ENCODE measurements around the gene ACTR6.

Gene ACTR6

DNA sequence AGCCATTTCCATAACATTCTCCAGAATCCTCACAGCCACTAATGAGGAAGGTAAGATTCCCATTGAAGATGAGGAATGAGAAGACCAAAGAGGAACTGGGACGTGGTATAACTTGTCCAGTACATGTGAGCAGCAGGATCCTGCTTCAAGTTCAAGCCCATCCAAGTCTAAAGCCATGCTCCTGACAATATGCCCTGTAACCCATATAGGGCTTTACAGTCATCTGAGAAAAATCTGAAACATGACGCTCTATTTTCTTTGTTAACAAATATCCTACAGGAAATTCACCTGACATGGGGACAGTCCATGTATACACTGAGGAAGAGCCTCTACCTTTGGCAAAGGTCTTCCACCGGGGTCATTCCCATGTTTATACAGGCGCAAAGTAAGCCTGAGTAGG, 3.1 kb upstream of the ACTR6 start:
- TF ChIP-seq ESRRG (CRISPR knock-in tag; IDR thresholded peaks at IDR 0.05) (no peak), ZC3H10 (CRISPR knock-in tag; IDR thresholded peaks at IDR 0.05) (no peak), ZFP30 (CRISPR knock-in tag; IDR thresholded peaks at IDR 0.05) (no peak), ZNF70 (CRISPR knock-in tag; IDR thresholded peaks at IDR 0.05) (no peak), ISL1 (CRISPR knock-in tag; IDR thresholded peaks at IDR 0.05) (no peak), TOX (CRISPR knock-in tag; IDR thresholded peaks at IDR 0.05; ENCODE audit: borderline replicate concordance) (no peak), OSR1 (CRISPR knock-in tag; IDR thresholded peaks at IDR 0.05) (no peak), CSDC2 (CRISPR knock-in tag; IDR thresholded peaks at IDR 0.05) (no peak), PPARA (CRISPR knock-in tag; IDR thresholded peaks at IDR 0.05; ENCODE audit: borderline replicate concordance) (no peak), ZNF8 (CRISPR knock-in tag; IDR thresholded peaks at IDR 0.05) (no peak), ZNF565 (CRISPR knock-in tag; conservative IDR thresholded peaks at IDR 0.05; ENCODE audit: low read depth) (no peak), BACH2 (CRISPR knock-in tag; IDR thresholded peaks at IDR 0.05; ENCODE audit: borderline replicate concordance) (no peak), GLIS3 (CRISPR knock-in tag; IDR thresholded peaks at IDR 0.05) (no peak), SNAI2 (CRISPR knock-in tag; IDR thresholded peaks at IDR 0.05) (no peak), ARNTL (CRISPR knock-in tag; IDR thresholded peaks at IDR 0.05; ENCODE audit: borderline replicate concordance, low read depth) (no peak)
- TF ChIP-seq, protein P1, sequence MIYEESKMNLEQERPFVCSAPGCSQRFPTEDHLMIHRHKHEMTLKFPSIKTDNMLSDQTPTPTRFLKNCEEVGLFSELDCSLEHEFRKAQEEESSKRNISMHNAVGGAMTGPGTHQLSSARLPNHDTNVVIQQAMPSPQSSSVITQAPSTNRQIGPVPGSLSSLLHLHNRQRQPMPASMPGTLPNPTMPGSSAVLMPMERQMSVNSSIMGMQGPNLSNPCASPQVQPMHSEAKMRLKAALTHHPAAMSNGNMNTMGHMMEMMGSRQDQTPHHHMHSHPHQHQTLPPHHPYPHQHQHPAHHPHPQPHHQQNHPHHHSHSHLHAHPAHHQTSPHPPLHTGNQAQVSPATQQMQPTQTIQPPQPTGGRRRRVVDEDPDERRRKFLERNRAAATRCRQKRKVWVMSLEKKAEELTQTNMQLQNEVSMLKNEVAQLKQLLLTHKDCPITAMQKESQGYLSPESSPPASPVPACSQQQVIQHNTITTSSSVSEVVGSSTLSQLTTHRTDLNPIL (CRISPR knock-in tag; IDR thresholded peaks at IDR 0.05; ENCODE audit: low read depth), result no peak
- TF ChIP-seq, protein P2, sequence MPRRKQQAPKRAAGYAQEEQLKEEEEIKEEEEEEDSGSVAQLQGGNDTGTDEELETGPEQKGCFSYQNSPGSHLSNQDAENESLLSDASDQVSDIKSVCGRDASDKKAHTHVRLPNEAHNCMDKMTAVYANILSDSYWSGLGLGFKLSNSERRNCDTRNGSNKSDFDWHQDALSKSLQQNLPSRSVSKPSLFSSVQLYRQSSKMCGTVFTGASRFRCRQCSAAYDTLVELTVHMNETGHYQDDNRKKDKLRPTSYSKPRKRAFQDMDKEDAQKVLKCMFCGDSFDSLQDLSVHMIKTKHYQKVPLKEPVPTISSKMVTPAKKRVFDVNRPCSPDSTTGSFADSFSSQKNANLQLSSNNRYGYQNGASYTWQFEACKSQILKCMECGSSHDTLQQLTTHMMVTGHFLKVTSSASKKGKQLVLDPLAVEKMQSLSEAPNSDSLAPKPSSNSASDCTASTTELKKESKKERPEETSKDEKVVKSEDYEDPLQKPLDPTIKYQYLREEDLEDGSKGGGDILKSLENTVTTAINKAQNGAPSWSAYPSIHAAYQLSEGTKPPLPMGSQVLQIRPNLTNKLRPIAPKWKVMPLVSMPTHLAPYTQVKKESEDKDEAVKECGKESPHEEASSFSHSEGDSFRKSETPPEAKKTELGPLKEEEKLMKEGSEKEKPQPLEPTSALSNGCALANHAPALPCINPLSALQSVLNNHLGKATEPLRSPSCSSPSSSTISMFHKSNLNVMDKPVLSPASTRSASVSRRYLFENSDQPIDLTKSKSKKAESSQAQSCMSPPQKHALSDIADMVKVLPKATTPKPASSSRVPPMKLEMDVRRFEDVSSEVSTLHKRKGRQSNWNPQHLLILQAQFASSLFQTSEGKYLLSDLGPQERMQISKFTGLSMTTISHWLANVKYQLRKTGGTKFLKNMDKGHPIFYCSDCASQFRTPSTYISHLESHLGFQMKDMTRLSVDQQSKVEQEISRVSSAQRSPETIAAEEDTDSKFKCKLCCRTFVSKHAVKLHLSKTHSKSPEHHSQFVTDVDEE (CRISPR knock-in tag; IDR thresholded peaks at IDR 0.05), result no peak
- TF ChIP-seq, protein P3, sequence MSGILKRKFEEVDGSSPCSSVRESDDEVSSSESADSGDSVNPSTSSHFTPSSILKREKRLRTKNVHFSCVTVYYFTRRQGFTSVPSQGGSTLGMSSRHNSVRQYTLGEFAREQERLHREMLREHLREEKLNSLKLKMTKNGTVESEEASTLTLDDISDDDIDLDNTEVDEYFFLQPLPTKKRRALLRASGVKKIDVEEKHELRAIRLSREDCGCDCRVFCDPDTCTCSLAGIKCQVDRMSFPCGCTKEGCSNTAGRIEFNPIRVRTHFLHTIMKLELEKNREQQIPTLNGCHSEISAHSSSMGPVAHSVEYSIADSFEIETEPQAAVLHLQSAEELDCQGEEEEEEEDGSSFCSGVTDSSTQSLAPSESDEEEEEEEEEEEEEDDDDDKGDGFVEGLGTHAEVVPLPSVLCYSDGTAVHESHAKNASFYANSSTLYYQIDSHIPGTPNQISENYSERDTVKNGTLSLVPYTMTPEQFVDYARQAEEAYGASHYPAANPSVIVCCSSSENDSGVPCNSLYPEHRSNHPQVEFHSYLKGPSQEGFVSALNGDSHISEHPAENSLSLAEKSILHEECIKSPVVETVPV (CRISPR knock-in tag; IDR thresholded peaks at IDR 0.05), result no peak
- TF ChIP-seq, protein P4, sequence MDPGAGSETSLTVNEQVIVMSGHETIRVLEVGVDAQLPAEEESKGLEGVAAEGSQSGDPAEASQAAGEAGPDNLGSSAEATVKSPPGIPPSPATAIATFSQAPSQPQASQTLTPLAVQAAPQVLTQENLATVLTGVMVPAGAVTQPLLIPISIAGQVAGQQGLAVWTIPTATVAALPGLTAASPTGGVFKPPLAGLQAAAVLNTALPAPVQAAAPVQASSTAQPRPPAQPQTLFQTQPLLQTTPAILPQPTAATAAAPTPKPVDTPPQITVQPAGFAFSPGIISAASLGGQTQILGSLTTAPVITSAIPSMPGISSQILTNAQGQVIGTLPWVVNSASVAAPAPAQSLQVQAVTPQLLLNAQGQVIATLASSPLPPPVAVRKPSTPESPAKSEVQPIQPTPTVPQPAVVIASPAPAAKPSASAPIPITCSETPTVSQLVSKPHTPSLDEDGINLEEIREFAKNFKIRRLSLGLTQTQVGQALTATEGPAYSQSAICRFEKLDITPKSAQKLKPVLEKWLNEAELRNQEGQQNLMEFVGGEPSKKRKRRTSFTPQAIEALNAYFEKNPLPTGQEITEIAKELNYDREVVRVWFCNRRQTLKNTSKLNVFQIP (CRISPR knock-in tag; IDR thresholded peaks at IDR 0.05; ENCODE audit: borderline replicate concordance, low read depth), result no peak
- TF ChIP-seq, protein P5, sequence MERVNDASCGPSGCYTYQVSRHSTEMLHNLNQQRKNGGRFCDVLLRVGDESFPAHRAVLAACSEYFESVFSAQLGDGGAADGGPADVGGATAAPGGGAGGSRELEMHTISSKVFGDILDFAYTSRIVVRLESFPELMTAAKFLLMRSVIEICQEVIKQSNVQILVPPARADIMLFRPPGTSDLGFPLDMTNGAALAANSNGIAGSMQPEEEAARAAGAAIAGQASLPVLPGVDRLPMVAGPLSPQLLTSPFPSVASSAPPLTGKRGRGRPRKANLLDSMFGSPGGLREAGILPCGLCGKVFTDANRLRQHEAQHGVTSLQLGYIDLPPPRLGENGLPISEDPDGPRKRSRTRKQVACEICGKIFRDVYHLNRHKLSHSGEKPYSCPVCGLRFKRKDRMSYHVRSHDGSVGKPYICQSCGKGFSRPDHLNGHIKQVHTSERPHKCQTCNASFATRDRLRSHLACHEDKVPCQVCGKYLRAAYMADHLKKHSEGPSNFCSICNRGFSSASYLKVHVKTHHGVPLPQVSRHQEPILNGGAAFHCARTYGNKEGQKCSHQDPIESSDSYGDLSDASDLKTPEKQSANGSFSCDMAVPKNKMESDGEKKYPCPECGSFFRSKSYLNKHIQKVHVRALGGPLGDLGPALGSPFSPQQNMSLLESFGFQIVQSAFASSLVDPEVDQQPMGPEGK (CRISPR knock-in tag; IDR thresholded peaks at IDR 0.05; ENCODE audit: borderline replicate concordance), result no peak
- ATAC-seq, result no peak

DNA sequence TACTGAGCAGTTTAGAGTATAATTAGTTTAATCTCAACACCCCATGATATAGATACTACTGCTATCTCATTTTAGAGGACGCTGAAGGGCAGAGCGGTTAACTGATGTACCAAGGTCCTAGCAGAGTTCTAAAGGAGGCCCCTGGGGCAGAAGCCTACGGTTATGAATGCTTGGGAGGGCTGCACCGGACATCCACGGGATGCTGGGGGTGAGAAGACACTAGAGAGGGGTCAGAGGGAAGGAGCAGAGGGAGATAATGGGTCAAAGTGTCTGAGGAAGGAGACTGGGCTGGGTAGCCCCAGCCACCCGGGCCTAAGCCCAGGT, 1.6 kb upstream of the ACTR6 start:
- ATAC-seq, result no peak
- TF ChIP-seq PPARA (CRISPR knock-in tag; IDR thresholded peaks at IDR 0.05; ENCODE audit: borderline replicate concordance), result no peak
- no peak for TF ChIP-seq ZNF565 (CRISPR knock-in tag; conservative IDR thresholded peaks at IDR 0.05; ENCODE audit: low read depth)
- no peak for TF ChIP-seq ZNF70 (CRISPR knock-in tag; IDR thresholded peaks at IDR 0.05)
- TF ChIP-seq, protein P3 (CRISPR knock-in tag; IDR thresholded peaks at IDR 0.05), result no peak
- no peak for TF ChIP-seq ZFP30 (CRISPR knock-in tag; IDR thresholded peaks at IDR 0.05)
- no peak for TF ChIP-seq ESRRG (CRISPR knock-in tag; IDR thresholded peaks at IDR 0.05)
- TF ChIP-seq TCF4 (CRISPR knock-in tag; IDR thresholded peaks at IDR 0.05; ENCODE audit: borderline replicate concordance), result no peak
- no peak for TF ChIP-seq ZNF8 (CRISPR knock-in tag; IDR thresholded peaks at IDR 0.05)
- TF ChIP-seq BACH2 (CRISPR knock-in tag; IDR thresholded peaks at IDR 0.05; ENCODE audit: borderline replicate concordance), result no peak
- TF ChIP-seq ZC3H10 (CRISPR knock-in tag; IDR thresholded peaks at IDR 0.05), result no peak
- TF ChIP-seq, protein P5 (CRISPR knock-in tag; IDR thresholded peaks at IDR 0.05; ENCODE audit: borderline replicate concordance), result no peak
- TF ChIP-seq, protein P2 (CRISPR knock-in tag; IDR thresholded peaks at IDR 0.05), result no peak
- TF ChIP-seq ISL1 (CRISPR knock-in tag; IDR thresholded peaks at IDR 0.05), result no peak
- TF ChIP-seq, protein P4 (CRISPR knock-in tag; IDR thresholded peaks at IDR 0.05; ENCODE audit: borderline replicate concordance, low read depth), result no peak
